Peyer's patch (tissue), 4 donors: ENCODE results near the gene SHISA9.

ENCODE experiments used
- POLR2A ChIP-seq, 2 donors: fragments of 450-650 bp; IDR thresholded peaks; one replicate each; pipeline ENCODE4 v1.5.1; 2017; ENCODE audit warnings: antibody characterized with exemption in 2 of 2, mild to moderate bottlenecking in 2 of 2, moderate library complexity in 2 of 2
- TF ChIP-seq, protein P1 (sequence below), 6 experiments: fragments of 450-650 bp in 4 of 6; fragments of 200-600 bp in 2 of 6; sonication (generic) in 1 of 6; IDR thresholded peaks; one replicate each; pipeline ENCODE4 v1.5.1; 2017 to 2019; ENCODE audit warnings: antibody characterized with exemption in 6 of 6, mild to moderate bottlenecking in 3 of 6, moderate library complexity in 1 of 6

- TF ChIP-seq, protein P1, sequence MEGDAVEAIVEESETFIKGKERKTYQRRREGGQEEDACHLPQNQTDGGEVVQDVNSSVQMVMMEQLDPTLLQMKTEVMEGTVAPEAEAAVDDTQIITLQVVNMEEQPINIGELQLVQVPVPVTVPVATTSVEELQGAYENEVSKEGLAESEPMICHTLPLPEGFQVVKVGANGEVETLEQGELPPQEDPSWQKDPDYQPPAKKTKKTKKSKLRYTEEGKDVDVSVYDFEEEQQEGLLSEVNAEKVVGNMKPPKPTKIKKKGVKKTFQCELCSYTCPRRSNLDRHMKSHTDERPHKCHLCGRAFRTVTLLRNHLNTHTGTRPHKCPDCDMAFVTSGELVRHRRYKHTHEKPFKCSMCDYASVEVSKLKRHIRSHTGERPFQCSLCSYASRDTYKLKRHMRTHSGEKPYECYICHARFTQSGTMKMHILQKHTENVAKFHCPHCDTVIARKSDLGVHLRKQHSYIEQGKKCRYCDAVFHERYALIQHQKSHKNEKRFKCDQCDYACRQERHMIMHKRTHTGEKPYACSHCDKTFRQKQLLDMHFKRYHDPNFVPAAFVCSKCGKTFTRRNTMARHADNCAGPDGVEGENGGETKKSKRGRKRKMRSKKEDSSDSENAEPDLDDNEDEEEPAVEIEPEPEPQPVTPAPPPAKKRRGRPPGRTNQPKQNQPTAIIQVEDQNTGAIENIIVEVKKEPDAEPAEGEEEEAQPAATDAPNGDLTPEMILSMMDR (IDR thresholded peaks at IDR 0.05), result no peak
- TF ChIP-seq POLR2A (IDR thresholded peaks at IDR 0.05), result no peak
These were observed 201.0 kb downstream of the SHISA9 start for GRCh38 chr16:13102401-13102800.
